GM06990 (cell line): ENCODE data around the gene SESN1.

Experiments
- DNase-seq: peaks from one replicate; pipeline ENCODE4 v3.0.0-alpha.2; 2011; ENCODE audit not compliant: insufficient read length; ENCODE audit errors: extremely low read depth
- H3K27me3 ChIP-seq: replicated peaks from 2 replicates; pipeline ENCODE4 v1.6.0; 2011; ENCODE audit warnings: low read length; ENCODE audit not compliant: control insufficient read depth, insufficient read depth
- H3K36me3 ChIP-seq: 2 replicates; pipeline ENCODE4 v1.5.1; 2011; ENCODE audit warnings: low read length; ENCODE audit not compliant: control insufficient read depth, insufficient read depth
- H3K4me3 ChIP-seq: replicated peaks from 2 replicates; pipeline ENCODE4 v1.5.1; 2011; ENCODE audit warnings: low read depth, mild to moderate bottlenecking, control low read depth, low read length
- CTCF ChIP-seq: IDR thresholded peaks from 2 replicates; pipeline ENCODE4 v1.5.1; 2011; ENCODE audit warnings: low read length, control low read depth, mild to moderate bottlenecking, inconsistent platforms; ENCODE audit not compliant: insufficient read depth, poor library complexity, severe bottlenecking

Gene SESN1

GRCh38 chr6:109013656-109014305, 80.9 kb downstream of the SESN1 start:
- no peak for DNase-seq
- Histone ChIP-seq H3K27me3 (0 out of 2 replicates have a peak, but pooled peaks cover 1% of the 10 kb centered on the region), H3K36me3 (no peaks in the 10 kb centered on the region), H3K4me3 (no peak overlapping the region)
- no peak for TF ChIP-seq CTCF

- H3K4me3 ChIP-seq, result no peak overlapping the region
- peaks cover 1% of the 10 kb centered on the region; the same call in 1 of the 2 replicates for H3K27me3 ChIP-seq
- no peak for DNase-seq
- H3K36me3 ChIP-seq, result no peaks in the 10 kb centered on the region
- no peak for TF ChIP-seq CTCF
These were observed 83.9 kb downstream of the SESN1 start for GRCh38 chr6:109010705-109011102.

DNA sequence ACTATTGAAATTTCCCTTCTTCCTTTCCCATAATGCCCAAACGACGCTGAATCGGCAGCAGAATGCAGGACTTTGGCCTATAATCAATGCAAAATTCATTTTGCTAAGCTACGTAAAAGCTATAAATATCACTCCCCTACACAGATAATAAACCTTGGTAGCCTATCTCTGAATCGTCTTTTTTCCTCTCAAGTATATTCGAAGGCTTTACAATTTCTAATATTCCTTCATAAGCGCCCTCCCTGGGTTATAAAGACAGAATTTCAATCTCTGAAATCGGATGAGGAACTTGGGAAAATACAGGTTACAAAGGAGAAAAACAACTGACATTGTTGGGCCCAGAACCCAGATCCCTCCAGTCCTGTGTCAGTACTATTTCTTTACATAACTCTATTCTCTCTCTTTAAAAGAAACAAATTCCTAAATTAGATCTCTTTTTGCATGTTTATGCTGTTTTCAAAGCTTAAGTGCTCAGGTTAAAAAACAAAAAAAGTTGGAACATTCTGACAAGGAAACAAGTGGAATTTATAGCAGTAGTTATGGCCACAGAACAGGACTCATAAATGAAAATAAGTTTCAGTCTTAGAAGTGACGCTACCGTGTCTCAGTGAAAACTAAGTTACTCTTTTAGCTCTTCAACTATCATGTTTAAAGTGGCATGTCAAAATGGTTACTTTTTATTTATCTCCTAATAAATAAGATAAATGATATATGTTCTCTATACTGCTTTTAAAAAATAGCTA, 84.5 kb downstream of the SESN1 start:
- Histone ChIP-seq H3K4me3 (peak overlapping the region; percentile 68), H3K36me3 (no peaks in the 10 kb centered on the region), H3K27me3 (peaks cover 1% of the 10 kb centered on the region; the same call in 1 of the 2 replicates)
- TF ChIP-seq CTCF, result no peak
- DNase-seq, result no peak

GRCh38 chr6:109009236-109009961, 85.2 kb downstream of the SESN1 start:
- Histone ChIP-seq H3K4me3 (peak overlapping the region; percentile 78), H3K27me3 (peaks cover 1% of the 10 kb centered on the region; the same call in 1 of the 2 replicates), H3K36me3 (no peaks in the 10 kb centered on the region)
- DNase-seq, result peak; percentile 85
- TF ChIP-seq CTCF, result no peak

DNA sequence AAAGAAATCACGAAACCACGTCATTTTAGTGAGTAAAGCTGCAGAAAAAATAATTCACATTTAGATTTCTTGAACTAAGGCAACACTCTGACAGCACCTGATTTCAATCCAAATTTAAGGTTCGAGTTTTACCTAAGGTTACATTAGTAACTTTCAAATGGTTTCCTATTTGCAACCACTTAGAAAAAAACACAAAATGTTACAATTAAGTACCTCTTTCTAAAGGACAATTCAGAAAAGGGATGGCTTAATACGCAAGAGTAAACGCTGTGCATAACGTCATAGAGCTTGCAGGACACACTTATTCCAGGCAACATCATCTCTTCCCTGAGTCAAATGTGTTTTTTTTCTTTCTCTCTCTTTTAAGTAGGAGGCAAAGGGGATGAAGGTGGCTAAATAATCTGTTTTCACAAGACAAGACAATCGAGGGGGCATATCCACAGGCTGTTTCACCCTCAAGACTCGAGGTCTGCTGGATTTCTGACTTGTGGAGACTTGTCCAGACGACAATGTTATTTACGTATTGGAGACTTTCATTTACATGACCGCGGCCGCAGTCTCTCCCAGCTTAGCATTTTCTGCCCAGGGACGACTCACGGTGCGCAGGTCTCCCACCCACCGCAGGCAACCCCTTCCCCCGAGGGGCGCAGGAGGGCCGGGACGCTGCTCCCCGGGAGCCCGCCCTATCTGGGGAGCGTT, 86.0 kb downstream of the SESN1 start:
- DNase-seq, result peak; percentile 5
- Histone ChIP-seq H3K36me3 (no peaks in the 10 kb centered on the region), H3K27me3 (peaks cover 1% of the 10 kb centered on the region; the same call in 1 of the 2 replicates), H3K4me3 (peak overlapping the region; percentile 78)
- TF ChIP-seq CTCF, result no peak
